Fibroblast of skin of right biceps (primary cell): Measurements from ENCODE around the gene SOX3.

Experiments used
- DNase-seq: peaks from one replicate; pipeline ENCODE4 v3.0.0-alpha.2; 2013

SOX3 gene

GRCh38 chrX:140504371-140505324 is at the start of gene SOX3:
SOX3 (minus strand) TSS chrX:140505069; CDS start chrX:140505060, 9 bp downstream.
- no peak for DNase-seq

DNA sequence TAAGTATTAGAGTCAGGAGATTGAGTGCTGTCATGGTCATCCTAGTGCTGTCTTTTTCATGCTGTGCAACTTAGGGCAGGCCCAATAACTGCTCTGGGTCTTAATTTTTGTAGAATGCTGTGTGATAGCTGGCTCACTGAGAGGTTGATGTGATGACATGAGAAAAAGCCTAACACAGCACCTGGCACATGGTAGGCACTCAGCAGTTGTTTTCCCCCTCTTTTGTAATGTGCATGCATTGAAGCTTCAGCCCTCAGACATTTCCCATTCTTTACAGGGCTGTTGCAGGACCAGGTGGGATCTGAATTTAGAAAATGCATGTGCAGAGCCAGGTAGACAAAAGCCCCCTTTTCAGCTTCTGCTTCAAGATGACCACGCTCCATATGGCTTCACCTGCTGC is 44.1 kb upstream of the SOX3 start:
- no peak for DNase-seq

DNA sequence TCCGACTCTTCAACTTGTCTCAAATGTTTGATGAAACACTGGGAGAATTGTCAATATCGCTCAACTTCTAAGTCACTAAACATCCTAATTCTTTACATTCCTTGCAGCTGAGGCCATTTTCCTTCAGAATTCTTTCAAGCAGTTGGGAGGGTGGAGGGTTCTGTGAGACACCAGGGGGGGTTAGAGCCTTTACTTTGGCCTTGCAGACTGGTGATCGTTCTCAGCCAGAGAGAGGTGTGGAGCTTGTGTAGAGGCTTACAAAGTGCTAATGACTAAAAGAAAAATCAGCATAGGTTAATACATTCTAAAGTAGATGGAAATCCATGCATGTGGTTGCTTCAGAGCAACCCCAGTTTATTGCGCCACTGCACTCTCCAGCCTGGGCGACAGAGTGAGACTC is 21.3 kb upstream of the SOX3 start:
- peak; percentile 81 for DNase-seq

GRCh38 chrX:140525448-140525847 is 20.6 kb upstream of the SOX3 start:
- peak; percentile 75 for DNase-seq

- DNase-seq = peak; percentile 90
Observed at GRCh38 chrX:140524556-140524955, 19.7 kb upstream of the SOX3 start.

GRCh38 chrX:140521393-140521792 is 16.5 kb upstream of the SOX3 start:
- no peak for DNase-seq

DNA sequence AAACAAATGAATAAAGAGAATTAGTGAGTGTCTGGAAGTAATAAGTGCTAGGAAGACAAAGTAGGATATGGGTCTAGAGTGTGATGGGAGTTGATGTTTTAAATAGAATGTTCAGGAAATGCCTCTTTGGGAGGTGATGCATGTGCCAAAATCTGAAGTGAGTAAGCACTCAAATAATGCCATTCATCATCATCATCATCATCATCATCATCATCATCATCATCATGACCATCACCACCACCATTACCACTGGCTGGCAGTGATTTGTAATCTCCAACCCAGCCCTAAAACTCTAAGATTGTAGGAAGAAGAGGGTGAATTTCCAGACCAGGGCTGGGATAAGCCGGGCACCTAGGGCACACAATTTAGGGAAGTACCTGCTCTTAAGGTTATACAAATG is 9.7 kb upstream of the SOX3 start:
- peak; percentile 22 for DNase-seq

DNA sequence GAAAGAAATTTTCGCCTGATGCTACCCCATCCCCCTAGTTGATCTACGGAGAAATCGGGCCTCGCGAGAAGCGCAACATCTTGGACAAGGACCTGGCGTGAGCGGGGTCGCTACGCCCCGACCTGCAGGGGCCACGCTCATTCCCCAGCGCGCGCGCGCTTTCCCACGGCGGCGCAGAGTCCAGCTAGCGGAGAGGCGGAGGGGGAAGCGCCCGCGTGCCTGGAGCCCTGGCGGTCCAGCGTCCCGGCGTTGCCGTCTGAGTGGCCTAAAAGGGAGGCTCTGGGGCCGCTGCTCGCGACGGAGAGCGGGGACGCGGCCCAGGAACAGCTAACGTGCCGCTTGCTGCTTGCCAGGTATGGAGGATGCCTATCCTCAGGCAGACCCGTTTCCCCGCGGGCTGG is 6.0 kb upstream of the SOX3 start:
- no peak for DNase-seq

DNA sequence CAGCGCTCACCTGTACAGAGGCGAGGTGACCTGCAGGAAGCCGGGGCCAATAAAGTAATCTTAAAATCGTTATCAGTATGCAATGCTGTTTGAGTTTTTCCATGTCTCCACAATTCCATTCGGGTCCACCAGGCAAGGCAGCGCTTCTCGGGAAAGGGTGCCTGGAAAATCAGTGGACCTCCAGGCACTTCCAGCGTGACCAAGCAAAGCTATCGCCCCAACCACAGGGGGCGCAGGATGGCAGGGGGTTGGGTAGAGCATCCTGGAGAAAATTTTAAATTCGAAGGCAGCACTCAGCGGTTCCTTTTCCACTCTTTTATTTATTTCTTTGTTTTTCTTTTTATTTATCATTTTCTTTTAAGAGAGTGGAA is 5.4 kb upstream of the SOX3 start:
- DNase-seq = no peak

- DNase-seq = no peak
Observed at GRCh38 chrX:140509468-140510305, 4.8 kb upstream of the SOX3 start.

DNA sequence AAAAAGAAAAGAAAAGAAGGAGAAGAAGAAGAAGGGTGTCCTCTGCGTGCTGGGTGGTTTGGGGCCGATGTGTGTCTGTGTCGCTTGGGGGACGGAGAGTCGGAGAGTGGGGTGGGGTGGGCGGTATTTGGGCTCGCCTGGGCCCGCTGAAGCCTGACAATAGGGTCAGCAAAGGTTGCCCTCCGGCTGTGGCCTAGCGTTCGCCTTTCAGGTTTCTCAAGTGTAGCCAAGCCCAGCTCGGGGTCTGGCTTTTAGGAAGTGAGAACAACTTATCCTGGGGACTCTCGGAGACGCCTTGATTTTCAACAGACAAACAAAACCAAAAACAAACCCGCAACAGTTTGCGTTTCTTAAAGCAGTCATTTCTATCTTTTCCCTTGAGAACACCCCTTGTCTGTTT is 4.1 kb upstream of the SOX3 start:
- no peak for DNase-seq

- no peak for DNase-seq
Observed at GRCh38 chrX:140507982-140508305, 3.1 kb upstream of the SOX3 start.

DNA sequence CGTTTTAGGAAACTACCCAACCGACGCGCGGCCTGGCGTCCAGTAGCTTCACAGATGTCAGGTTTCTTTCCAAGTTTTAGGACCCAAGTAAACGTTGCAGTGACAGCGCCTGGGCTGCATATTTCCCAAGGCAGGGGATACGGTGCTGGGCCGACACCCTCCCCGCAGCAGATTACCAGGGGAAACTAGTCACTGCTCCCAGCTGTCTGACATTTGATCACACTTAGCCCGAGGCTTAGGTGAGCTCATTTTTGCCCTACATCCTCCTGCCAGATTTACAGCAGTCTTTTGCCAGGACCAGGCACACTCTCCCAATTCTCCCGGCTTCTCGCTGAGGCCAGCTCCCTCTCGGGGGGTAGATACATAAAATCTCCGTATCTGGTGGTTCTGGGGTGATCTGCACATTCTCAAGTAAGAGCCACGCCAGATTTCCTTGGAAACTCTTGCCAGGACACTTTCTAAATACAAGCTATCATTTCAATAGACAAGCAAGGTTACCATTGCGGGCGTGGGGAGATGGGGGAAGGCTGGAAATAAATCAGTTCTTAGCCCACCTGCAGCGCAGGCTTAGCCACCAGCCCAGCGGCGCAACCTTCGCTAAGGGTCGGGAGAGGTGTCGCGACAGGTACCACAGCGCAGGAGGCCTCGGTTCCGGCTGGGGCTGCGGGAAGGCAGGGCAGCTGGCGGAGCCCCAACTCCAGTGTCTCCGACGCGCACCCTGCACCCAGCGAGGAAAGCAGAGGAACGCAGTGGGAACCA is 2.5 kb upstream of the SOX3 start:
- no peak for DNase-seq

- DNase-seq = no peak
Observed at GRCh38 chrX:140505421-140506337, 810 bp upstream of the SOX3 start.

DNA sequence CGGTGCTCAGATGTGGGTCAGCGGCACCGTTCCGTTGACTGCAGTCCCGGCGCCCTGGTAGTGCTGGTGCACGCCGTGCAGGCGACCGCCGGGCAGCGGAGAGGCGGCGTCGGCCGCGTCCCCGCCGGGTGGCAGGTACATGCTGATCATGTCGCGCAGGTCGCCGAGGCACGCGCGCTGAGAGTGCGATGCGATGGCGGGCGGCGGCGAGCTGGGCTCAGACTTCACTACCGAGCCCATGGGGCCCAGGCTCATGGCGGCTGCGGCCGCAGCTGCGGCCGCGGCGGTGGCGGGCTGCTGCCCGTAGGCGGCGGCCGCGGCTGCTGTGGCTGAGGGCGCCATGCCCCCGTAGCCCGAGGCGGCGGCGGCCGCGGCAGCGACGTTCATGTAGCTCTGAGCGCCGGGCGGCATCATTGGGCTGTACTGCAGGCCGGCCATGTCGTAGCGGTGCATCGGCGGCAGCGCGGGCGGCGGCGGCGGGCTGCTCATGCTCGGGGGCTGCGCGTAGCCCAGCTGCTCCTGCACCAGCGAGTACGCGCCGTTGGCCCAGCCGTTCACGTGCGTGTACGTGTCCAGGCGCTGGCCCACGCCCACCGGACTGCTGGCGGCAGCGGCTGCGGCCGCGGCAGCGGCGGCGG is 1.0 kb downstream of the SOX3 start:
- peak; percentile 31 for DNase-seq

DNA sequence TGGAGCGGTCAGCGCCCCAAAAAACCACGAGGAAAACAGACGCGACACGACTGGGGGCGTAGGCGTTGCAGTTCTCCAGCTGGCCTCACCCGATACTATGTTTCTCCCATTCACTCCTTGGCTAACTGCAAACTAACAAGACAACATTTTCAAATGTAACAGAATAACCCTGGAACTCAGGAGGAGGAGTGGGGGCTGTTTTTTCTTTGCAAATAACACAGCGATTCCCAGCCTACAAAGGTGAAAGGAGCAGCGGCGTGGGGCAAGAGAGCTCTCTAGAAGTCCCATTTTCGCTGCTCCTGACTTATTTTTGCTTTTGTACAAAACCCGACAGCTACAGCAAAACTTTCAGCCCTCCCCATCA is 1.6 kb downstream of the SOX3 start:
- no peak for DNase-seq

DNA sequence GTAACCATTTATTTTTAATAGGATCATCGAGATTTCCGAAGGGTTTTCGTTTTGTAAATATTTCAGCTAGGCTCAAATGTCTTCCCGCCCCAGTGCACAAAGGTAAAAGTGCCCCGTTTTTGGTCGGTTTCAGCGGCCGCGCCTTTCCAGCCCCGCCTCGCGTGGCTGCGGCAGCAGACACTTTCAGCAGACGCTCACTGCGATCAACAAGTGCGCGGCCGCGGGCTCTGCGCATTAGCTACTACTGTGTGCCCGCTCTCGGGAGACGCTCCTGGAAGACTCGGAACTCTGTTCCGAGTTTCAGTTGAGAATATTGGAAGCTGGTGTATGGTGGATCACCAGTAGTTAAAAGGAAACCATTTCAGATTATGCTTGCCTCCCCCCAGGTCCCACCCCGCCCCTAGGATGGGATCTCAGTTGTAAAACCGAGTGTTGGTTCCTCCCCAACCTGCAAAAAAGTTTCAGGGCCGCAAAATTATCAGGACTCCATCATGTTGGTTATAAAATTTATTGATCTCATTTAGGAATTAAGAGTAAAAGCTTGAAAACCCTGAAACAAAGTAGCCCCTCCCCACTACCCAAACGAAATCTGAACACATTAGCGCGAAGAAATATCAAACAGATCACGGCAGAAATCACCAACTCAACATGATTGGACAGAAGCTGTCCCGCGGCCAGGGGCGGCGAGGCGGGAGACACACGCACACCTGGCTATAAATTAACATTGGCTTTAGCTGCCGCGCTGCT is 2.2 kb downstream of the SOX3 start:
- DNase-seq = no peak

DNA sequence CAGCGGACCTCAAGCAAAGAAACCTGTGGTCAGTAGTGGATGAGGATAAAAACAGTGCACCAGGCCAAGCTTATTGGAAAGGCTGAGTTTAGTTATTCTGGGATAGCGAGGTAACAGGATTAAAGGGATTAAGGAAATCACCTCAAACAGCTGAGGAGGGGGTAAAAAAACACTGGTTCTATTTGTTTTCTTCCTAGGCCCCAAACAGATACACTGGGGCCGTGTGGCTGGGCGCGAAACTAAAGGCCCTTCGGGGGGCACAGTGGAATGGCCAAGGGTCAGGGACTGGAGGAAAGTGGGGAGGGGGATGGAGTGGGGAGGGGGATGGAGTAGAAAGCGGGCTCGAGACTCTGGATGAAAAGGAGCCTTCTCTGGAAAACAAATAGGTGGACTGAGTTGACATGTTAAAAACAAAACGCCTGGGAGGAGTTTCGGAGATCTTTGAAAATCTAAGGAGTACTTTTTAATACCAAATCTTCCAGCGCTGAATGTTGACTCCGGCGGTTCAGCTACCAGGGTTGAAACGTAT is 2.9 kb downstream of the SOX3 start:
- no peak for DNase-seq

DNA sequence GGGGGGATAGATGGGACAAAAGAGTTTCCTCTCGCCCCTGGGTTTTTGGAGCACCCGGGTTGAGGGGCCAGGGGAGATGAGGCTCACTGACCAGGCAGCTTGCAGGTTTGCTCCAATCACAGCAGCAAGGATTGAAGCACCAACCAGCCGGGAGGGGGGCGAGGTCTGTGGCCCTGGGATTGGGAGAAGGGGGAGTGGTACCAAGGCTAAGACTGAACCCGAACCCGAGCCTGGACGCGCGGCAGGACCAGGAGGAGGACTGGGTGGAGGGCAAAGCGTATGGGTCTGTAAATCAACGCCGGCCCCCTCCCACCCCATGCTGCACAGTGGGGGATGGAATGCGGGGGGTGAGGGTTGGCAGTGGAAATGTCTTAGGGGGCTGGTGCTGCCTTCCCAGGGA is 3.5 kb downstream of the SOX3 start:
- no peak for DNase-seq

- DNase-seq = no peak
Observed at GRCh38 chrX:140500441-140500840, 4.4 kb downstream of the SOX3 start.

DNA sequence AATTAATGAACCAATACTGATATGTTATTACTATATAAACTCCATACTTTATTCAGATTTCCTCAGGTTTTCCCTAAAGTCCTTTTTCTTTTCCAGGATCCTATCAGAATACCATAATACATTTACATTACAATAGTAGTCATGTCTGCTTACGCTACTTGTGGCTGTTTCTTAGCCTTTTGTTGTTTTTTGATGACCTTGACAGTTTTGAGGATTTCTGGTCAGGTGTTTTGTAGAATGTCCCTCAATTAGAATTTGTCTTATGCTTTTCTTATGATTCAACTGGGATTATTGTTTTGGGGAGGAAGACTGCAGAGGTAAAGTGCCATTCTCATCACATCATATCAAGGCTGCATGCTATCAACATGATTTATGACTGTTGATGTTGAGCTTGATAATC is 9.1 kb downstream of the SOX3 start:
- DNase-seq = no peak
